ENCODE measurements around the gene SPATS2L. TPM values are rescaled to one million over a fixed set of nuclear protein-coding genes. Genes with fewer than 3 reads are reported as not detected.

Gene SPATS2L
- total RNA-seq, 6 donors from 2014 or later, result 57.6 to 127 (median 80.4) TPM

- Histone ChIP-seq H3K36me3 (peaks cover 0 to 23% (median 8%) of the 10 kb centered on the region in 4 donors), H3K9me3 (no peaks in the 10 kb centered on the region), H3K27ac (no peak overlapping the region), H3K4me3 (no peak overlapping the region), H3K4me1 (no peaks in the 10 kb centered on the region), H3K27me3 (no peaks in the 10 kb centered on the region)
- ATAC-seq (ENCODE audit: low FRiP score in 2 of 2), result no peak
- DNase-seq, result no peak
- TF ChIP-seq POLR2A (IDR thresholded peaks at IDR 0.05) (no peak), EP300 (IDR thresholded peaks at IDR 0.05) (no peak), POLR2AphosphoS5 (IDR thresholded peaks at IDR 0.05) (no peak)
- 79 to 85% methylated on average over 13 to 14 of the region's 14 CpGs for WGBS, 2 donors
Measured at GRCh38 chr2:200425026-200425821, 118.7 kb downstream of the SPATS2L start.

- Histone ChIP-seq H3K4me3 (no peak overlapping the region), H3K4me1 (no peaks in the 10 kb centered on the region), H3K27me3 (no peaks in the 10 kb centered on the region), H3K36me3 (peaks cover 0 to 7% (median 1%) of the 10 kb centered on the region in 4 donors), H3K9me3 (no peaks in the 10 kb centered on the region), H3K27ac (no peak overlapping the region)
- WGBS, 2 donors, result 72 to 75% methylated on average over 1 of the region's 1 CpG
- TF ChIP-seq EP300 (IDR thresholded peaks at IDR 0.05) (no peak), POLR2A (IDR thresholded peaks at IDR 0.05) (no peak), CTCF (IDR thresholded peaks at IDR 0.05) (no peak), POLR2AphosphoS5 (IDR thresholded peaks at IDR 0.05) (no peak)
- no peak for ATAC-seq (ENCODE audit: low FRiP score in 2 of 2)
- DNase-seq, result no peak
Measured at GRCh38 chr2:200426754-200427153, 120.3 kb downstream of the SPATS2L start.

- H3K4me3 ChIP-seq, result no peak overlapping the region
- peaks cover 0 to 6% (median 0%) of the 10 kb centered on the region in 4 donors for H3K36me3 ChIP-seq
- TF ChIP-seq CTCF (IDR thresholded peaks at IDR 0.05), result no peak
- no peak for TF ChIP-seq POLR2A (IDR thresholded peaks at IDR 0.05)
- TF ChIP-seq POLR2AphosphoS5 (IDR thresholded peaks at IDR 0.05), result no peak
- no peak for TF ChIP-seq EP300 (IDR thresholded peaks at IDR 0.05)
- no peak overlapping the region for H3K27ac ChIP-seq
- no peaks in the 10 kb centered on the region for H3K4me1 ChIP-seq
- H3K27me3 ChIP-seq, result no peaks in the 10 kb centered on the region
- DNase-seq (no peak), ATAC-seq (ENCODE audit: low FRiP score in 2 of 2) (no peak)
- no peaks in the 10 kb centered on the region for H3K9me3 ChIP-seq
- WGBS, 2 donors, result 94 to 96% methylated on average over 6 of the region's 6 CpGs
Measured at GRCh38 chr2:200428961-200429665, 122.6 kb downstream of the SPATS2L start.

- DNase-seq (no peak), ATAC-seq (ENCODE audit: low FRiP score in 2 of 2) (no peak)
- H3K27ac ChIP-seq, result no peak overlapping the region
- H3K27me3 ChIP-seq, result no peaks in the 10 kb centered on the region
- TF ChIP-seq POLR2A (IDR thresholded peaks at IDR 0.05) (no peak), CTCF (IDR thresholded peaks at IDR 0.05) (no peak), POLR2AphosphoS5 (IDR thresholded peaks at IDR 0.05) (no peak), EP300 (IDR thresholded peaks at IDR 0.05) (no peak)
- H3K4me1 ChIP-seq, result no peaks in the 10 kb centered on the region
- H3K36me3 ChIP-seq, result no peaks in the 10 kb centered on the region
- H3K4me3 ChIP-seq, result no peak overlapping the region
- H3K9me3 ChIP-seq, result no peaks in the 10 kb centered on the region
- 88 to 95% methylated on average over 1 of the region's 1 CpG for WGBS, 2 donors
Measured at GRCh38 chr2:200430017-200430416, 123.5 kb downstream of the SPATS2L start.

GRCh38 chr2:200431996-200432705 lies 125.7 kb downstream of the SPATS2L start:
- no peak for ATAC-seq (ENCODE audit: low FRiP score in 2 of 2)
- WGBS, 2 donors, result 79 to 83% methylated on average over 1 of the region's 1 CpG
- no peaks in the 10 kb centered on the region for H3K36me3 ChIP-seq
- H3K4me1 ChIP-seq, result no peaks in the 10 kb centered on the region
- H3K27me3 ChIP-seq, result no peaks in the 10 kb centered on the region
- TF ChIP-seq POLR2A (IDR thresholded peaks at IDR 0.05) (no peak), CTCF (IDR thresholded peaks at IDR 0.05) (no peak), EP300 (IDR thresholded peaks at IDR 0.05) (no peak), POLR2AphosphoS5 (IDR thresholded peaks at IDR 0.05) (no peak)
- no peaks in the 10 kb centered on the region for H3K9me3 ChIP-seq
- no peak overlapping the region for H3K27ac ChIP-seq
- no peak for DNase-seq
- no peak overlapping the region for H3K4me3 ChIP-seq
